Fibroblast of peridontal ligament (primary cell): ENCODE data around the gene CHRD.
"Not testable (repeated sequence)": the region's sequence is repeated elsewhere in the genome, so short reads cannot be mapped to it uniquely, and the experiment has no call there.

Experiments
- DNase-seq: peaks from one replicate; pipeline ENCODE4 v3.0.0-alpha.2; 2010; ENCODE audit errors: extremely low read depth

CHRD gene

DNA sequence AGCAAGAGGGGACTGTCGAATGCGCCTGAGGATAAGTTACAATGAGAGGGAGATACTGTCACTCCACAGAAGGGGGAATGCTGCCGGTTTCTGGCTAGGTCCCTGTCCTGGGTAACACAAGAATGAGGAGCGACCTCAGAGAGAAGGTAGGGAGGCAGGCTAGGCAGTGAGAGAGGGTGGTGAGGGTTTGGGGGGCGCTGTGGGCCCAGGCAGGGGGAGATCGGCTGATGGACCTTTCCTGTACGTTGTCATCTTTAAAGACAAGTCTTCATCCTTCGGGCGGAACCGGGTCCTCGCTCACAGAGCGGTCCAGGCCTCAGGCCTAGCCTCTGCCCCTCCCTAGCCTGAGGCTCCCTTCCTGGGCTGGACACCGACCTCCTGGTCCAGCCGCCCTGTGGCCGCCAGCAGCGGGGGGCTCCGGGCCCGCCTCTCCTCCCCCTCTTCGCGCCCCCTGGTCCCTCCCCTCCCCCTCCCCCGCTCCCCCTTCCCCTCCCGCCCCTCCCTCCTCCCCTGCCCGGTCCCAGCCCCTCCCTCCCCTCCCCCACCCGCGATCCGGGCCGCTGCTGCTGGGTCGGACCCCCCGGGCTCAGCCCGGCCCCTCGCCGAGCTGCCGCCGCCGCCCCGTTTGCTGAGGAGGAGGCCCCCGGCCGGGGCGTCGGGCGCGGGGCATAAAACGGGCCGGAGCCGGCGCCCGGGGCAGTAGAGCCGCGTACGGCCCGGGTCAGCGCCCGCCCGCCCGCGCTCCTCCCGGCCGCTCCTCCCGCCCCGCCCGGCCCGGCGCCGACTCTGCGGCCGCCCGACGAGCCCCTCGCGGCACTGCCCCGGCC, at the start of gene CHRD:
Gene CHRD, plus strand, starts transcription at position 697 of the 827 bp plus-strand sequence. CDS start 265 bp downstream, outside the sequence.
- DNase-seq = no peak

DNA sequence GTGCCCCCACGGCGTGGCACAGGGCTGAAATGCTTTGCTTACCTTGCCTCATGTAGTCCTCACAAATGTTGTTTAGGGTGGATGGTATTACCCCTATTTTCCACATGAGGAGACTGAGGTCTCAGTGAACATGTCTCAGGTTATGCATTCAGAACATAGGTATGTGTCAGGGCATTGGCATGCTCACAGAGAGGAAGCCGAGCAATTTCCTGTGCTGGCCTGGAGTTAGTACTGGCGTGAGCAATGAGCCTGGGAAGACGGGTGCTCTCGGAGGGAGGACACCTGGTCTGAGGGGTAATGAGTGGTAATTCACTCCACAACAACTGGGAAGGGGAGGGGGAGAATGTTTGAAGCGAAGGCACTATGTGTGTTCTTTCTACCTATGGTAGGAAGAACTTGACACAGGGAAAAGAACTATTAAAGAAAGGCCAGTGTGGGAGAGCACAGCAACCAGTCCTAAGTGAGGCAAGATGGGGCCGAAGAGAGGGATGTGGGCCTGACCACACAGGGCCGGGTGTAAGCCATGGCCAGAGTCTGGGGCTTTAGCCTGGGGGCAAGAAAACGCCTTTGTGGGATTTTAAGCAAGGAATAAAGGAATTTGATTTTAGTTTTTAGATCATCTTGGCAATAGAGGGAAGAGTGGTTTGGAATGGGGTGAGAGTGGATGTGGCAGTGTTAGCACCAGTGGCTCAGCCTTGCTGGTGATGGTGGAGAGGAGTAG, 47.3 kb upstream of the CHRD start:
- peak; percentile 59 for DNase-seq

DNA sequence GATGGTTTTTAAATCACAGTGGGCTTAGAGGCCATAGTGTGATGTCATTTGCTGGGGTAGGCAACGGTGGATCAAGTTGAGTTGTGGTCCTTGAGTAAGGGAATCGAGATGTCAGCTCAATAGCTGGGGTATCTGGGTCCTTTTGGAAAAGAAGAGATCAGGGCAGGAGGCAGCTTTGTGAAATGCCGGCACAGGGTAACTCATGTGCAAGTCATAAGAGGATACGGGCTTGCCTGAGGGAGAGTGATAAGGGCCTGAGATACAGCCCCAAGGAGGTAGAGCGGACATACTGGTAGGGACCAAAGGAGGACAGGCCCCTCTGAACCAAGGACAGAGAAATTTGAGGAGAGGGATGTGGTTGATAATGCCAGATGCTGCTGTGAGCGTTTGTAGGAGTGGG, 46.7 kb upstream of the CHRD start:
- no peak for DNase-seq

DNA sequence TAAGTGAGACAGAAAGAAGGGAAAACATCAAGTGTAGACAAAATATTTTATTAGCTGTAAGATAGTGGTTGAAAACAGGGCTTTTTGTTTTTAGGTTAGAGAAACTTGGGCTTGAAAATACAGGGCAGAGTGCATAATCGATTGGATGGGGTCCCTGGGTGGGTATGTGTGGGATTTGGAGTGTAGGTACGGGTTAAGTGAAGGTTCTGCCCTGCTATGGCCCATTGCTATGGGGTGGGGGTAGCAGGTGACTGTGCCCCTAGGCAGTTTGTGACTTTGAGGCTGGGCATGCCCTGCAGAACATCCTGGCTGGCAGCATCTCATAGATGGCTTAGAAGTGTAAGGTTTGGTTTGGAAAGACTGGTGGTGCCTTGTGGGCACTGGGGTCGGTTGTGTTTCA, 46.2 kb upstream of the CHRD start:
- no peak for DNase-seq

DNA sequence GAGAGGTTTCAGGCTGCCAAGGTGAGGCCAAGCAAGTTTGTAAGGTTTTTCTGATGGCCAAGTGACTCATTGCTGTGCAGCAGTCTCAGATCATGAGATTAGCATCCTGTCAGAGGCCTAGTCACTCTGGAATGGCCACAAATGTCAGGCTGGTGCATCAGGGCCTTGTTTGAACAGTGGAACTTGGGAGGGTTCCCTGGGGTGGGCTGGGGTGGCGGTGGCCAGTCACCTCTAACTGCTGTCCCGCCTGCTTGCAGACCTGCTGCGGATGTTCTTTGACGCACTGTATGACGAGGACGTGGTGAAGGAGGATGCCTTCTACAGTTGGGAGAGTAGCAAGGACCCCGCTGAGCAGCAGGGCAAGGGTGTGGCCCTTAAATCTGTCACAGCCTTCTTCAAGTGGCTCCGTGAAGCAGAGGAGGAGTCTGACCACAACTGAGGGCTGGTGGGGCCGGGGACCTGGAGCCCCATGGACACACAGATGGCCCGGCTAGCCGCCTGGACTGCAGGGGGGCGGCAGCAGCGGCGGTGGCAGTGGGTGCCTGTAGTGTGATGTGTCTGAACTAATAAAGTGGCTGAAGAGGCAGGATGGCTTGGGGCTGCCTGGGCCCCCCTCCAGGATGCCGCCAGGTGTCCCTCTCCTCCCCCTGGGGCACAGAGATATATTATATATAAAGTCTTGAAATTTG, 45.2 kb upstream of the CHRD start:
- DNase-seq = peak; percentile 35

DNA sequence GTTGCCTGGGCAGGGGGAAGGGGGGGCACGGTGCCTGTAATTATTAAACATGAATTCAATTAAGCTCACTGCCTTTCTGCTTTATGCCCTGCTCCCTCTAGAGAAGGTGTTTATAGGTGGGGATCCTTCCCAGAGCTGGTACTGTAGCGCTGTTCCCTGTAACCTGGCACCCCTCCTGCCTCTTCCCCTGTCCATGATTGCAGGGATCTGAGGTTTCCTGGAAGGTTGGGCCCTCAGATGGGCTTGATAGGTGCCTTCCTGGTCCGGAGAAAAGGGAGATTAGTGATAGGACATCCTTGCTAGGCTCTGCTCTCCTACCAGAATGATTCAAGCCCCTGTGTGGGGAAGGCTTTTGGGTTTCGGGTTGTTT, 44.6 kb upstream of the CHRD start:
- DNase-seq = no peak

DNA sequence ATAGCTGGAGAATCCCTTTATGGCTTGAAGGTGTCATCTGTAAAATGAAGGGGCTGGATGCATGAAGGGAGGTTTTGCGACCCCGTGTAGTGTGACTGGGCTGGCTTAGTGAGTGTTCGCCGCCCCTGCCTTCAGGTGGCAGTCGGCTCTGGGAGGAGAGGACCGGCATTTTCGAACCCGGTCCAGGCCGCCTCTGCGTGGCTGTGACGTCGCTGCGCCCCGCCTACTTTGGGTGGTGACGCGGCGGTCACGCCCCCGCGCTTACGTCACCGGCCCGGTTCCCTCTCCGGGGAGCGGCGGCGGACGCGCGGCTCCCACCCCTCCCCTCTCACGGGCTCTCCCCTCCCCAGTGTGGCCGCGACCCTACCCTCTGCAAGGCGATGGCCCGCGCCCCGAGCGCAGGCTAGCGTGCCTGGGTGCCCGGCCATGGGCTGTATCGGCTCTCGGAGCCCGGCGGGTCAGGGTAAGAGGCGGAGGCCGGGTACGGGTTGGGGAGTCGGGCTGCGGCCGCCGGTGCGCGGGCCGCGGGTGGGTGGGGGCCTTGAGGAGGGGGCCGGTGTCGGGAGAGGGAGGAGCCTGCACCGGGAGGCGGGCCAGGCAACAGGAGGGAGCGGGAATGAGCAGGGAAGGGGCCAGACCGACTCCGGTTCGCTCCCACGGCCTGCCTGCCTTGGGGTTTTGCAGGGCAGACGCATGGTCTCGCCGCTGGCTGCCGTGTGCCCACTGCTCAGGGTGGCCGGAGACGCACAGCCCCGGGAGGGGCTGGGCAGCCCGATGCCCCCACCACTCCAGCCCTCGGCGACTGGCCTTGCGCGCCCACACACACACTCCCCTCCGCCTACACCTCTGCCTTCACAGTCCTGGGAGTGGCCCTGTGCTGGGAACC, 44.0 kb upstream of the CHRD start:
- DNase-seq = peak; percentile 71

DNA sequence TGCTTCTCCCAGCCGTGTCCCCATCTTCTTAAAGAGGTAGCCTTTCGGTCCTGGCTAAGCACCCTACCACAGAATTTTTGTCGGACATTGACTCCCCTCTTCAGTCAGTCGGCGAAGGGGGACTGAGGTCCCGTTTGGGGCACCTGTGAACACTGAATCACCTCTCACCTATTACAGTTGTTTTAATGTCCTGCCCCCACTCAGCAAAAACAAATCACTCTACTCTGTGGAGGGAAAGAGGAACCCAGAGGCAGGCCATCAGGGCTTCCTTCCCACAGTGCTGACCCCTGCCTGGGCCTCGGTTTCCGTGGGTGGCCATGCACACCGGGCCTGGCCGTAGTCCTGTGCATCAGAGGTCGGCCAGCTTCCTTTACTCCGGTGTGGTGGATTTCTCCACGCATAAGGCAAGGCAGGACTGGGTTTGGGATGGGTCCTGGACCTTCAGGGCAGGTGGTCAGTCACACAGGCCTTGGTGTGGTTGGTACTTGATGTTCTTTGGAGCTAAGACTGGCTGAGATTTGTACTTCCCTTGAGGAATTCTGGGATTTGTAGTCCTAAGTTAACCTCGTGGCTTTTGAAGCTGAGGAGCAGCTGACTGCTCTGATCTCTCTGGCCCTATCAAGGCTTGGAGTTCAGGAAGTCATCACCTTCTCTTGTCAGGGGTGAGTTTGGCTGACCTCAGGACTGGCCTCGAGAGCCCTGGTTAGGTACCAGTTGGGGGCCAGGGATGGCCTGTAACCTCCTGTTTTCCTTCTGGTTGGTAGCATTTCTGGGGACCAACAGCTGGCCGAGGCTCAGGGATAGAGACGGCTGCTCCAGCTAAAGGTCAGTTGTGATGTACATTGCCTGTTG, 43.1 kb upstream of the CHRD start:
- peak; percentile 75 for DNase-seq

DNA sequence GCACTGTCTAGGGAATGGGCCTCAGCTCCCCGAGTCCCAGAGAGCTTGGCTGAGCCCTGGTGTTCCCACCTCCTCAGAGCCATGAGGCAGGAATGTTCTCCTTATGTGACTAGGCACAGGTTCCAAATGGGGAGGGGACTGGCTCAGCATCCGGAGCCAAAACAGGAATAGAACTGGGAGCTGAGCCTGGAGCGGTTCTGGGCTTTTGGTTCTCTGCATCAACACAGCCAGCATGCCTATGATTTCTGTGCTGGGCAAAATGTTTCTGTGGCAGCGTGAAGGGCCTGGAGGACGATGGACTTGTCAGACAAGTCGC, 42.5 kb upstream of the CHRD start, which contains the start of gene FAM131A:
Gene FAM131A, plus strand, starts transcription at position 202 of the 316 bp plus-strand sequence. Its CDS starts 31 bp downstream, at position 233.
- peak; percentile 63 for DNase-seq

DNA sequence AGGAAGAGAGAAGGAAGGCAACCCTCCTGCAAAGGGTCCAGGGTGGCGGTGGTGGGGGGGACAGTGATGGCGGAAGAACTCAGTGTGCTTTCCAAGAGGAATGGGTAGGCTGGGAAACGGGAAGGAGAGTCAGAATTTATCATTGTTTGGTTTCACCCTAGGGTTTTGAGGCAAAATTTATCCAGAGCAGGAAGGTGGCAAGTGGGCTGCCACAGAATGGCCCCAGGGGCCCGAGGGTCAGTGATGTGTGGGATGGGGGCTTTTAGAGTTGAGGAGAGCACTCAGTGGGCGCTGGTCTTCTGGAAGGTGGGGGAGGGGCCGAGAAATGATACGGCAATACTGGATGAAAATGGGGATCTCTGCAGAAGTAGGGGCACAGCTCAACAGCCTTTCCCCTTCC, 41.9 kb upstream of the CHRD start:
- no peak for DNase-seq

DNA sequence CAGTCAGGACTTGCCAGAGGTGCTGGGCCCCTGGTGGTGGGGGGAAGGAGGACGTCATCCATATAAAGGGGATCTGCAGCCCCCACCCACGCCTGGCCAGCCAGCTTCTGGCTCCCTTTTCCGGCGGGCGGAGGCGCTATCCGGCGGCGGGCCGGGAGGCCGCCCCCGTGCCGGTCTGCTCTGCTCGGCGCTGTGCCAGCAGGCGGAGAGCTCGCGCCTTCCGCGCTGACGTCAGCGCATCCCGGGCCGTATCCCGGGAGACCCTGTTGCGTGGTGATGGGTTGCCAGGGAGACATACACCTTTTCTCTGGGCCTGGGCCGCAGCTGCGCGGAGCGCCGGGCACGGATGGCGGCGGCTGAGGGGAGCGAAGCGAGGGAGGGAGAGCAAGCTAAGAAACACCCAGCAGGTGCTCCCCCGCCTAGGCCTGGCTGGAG, 41.3 kb upstream of the CHRD start:
- peak; percentile 60 for DNase-seq

DNA sequence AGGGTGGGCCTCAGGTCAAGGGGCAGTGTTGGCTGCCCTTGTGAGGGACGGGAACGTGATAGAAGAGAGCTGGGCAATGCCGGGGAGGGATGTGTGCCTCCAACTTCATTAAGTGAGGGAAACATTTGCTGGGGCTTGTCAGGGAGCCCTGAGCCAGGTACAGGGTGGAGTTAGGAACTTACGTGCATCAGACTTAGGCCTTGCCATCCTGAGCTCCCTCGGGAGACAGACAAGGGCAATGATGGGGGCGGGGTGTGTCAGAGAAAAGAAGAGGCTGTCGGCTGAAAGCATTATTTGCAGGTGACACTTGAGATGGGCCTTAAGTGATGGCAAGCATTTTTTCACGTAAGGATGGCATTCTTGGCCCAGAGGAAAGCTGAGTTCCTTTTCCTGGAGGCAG, 40.9 kb upstream of the CHRD start:
- no peak for DNase-seq

DNA sequence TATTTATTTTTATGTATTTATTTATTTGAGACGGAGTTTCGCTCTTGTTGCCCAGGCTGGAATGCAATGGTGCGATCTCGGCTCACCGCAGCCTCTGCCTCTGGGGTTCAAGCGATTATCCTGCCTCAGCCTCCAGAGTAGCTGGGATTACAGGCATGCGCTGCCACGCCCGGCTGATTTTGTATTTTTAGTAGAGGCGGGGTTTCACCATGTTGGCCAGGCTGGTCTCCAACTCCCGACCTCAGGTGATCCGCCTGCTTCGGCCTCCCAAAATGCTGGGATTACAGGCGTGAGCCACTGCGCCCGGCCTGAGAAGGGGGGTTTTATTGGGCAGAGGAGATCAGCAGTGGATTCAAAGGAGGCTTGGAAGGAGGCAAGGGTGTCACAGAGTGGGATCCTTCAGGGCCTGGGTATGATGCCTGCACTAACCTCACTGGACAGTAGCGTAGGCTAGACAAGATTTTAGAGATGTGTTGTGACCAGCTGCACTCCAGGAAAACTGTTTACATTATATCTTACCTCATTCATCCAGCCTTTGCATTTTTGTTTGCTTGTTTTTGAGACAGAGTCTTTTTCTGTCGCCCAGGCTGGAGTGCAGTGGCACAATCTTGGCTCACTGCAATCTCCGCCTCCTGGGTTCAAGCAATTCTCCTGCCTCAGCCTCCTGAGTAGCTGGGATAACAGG, 40.3 kb upstream of the CHRD start:
- DNase-seq = not testable (repeated sequence)

DNA sequence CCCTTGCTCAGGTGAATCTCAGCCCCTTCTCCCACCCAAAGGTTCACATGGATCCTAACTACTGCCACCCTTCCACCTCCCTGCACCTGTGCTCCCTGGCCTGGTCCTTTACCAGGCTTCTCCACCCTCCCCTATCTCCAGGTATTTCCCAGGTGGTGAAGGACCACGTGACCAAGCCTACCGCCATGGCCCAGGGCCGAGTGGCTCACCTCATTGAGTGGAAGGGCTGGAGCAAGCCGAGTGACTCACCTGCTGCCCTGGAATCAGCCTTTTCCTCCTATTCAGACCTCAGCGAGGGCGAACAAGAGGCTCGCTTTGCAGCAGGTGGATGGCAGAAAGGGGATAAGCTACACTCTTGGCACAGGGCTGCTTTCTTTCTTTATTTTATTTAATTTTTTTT, 37.9 kb upstream of the CHRD start:
- DNase-seq = no peak

DNA sequence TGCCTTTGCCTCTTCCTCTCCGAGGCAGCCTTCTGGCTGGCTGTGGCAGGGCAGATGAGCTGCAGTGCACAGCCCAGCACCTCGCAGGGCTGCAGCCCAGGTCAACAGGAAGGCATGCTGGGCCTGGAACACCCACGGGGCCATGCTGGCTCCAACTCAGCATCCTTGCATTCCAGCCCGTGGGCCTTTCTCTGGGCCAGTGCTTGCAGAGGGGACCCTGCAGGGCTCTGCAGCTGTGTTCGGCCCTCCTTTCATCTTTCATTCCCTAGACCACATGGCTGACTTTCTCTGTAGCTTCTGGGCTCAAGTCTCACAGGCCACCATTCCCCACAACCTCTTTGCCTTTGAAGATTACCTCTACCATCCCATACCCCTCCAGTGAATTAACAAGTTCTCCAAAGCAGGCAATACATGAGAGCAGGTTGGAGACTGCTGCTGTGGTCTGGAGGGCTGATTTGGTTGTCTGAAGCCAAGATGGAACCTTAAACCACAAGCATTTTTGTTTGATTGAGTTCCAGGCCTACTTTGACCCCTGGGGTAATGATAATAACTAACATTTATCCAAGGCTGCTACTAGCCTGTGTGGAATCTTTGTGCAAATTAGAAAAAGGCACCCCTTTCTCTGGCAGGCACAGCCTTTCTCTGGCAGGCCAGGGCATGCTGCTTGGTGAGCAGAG, 36.5 kb upstream of the CHRD start:
- peak; percentile 74 for DNase-seq

DNA sequence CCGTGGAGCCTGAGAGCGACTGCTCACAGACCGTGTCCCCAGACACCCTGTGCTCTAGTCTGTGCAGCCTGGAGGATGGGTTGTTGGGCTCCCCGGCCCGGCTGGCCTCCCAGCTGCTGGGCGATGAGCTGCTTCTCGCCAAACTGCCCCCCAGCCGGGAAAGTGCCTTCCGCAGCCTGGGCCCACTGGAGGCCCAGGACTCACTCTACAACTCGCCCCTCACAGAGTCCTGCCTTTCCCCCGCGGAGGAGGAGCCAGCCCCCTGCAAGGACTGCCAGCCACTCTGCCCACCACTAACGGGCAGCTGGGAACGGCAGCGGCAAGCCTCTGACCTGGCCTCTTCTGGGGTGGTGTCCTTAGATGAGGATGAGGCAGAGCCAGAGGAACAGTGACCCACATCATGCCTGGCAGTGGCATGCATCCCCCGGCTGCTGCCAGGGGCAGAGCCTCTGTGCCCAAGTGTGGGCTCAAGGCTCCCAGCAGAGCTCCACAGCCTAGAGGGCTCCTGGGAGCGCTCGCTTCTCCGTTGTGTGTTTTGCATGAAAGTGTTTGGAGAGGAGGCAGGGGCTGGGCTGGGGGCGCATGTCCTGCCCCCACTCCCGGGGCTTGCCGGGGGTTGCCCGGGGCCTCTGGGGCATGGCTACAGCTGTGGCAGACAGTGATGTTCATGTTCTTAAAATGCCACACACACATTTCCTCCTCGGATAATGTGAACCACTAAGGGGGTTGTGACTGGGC, 35.1 kb upstream of the CHRD start:
- DNase-seq = no peak

DNA sequence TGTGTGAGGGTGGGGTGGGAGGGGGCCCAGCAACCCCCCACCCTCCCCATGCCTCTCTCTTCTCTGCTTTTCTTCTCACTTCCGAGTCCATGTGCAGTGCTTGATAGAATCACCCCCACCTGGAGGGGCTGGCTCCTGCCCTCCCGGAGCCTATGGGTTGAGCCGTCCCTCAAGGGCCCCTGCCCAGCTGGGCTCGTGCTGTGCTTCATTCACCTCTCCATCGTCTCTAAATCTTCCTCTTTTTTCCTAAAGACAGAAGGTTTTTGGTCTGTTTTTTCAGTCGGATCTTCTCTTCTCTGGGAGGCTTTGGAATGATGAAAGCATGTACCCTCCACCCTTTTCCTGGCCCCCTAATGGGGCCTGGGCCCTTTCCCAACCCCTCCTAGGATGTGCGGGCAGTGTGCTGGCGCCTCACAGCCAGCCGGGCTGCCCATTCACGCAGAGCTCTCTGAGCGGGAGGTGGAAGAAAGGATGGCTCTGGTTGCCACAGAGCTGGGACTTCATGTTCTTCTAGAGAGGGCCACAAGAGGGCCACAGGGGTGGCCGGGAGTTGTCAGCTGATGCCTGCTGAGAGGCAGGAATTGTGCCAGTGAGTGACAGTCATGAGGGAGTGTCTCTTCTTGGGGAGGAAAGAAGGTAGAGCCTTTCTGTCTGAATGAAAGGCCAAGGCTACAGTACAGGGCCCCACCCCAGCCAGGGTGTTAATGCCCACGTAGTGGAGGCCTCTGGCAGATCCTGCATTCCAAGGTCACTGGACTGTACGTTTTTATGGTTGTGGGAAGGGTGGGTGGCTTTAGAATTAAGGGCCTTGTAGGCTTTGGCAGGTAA, 34.3 kb upstream of the CHRD start:
- peak; percentile 49 for DNase-seq
